DND-41 (cell line): Measurements from ENCODE around the gene ASXL1.

ENCODE experiments used
- ATAC-seq: fragments of 200-7000 bp; cut with Tn5 transposase; 3 replicates; pipeline ENCODE4 v1.9.1; 2021; ENCODE audit warnings: low read depth; ENCODE audit not compliant: insufficient read depth
- DNase-seq: peaks from one replicate; pipeline ENCODE4 v3.0.0-alpha.2; 2020
- H2AFZ ChIP-seq: 2 replicates; pipeline ENCODE4 v1.6.0; 2012; ENCODE audit warnings: low read depth, low read length
- H3K27ac ChIP-seq: 2 replicates; pipeline ENCODE4 v1.5.1; 2012; ENCODE audit warnings: low read length, inconsistent platforms
- H3K27me3 ChIP-seq: fragments of 200-600 bp; sonication (generic); 2 replicates; pipeline ENCODE4 v1.6.0; 2012; ENCODE audit warnings: low read length, mild to moderate bottlenecking, inconsistent platforms; ENCODE audit not compliant: insufficient read depth, poor library complexity
- H3K36me3 ChIP-seq: 2 replicates; pipeline ENCODE4 v1.5.1; 2012; ENCODE audit warnings: low read length, inconsistent platforms; ENCODE audit not compliant: insufficient read depth
- H3K4me1 ChIP-seq: 2 replicates; pipeline ENCODE4 v1.5.1; 2012; ENCODE audit warnings: mild to moderate bottlenecking, low read length; ENCODE audit not compliant: insufficient read depth
- H3K4me2 ChIP-seq: 2 replicates; pipeline ENCODE4 v1.6.0; 2012; ENCODE audit warnings: mild to moderate bottlenecking, moderate library complexity, low read length, inconsistent platforms; ENCODE audit not compliant: insufficient read depth
- H3K4me3 ChIP-seq, 2 experiments: fragments of 200-600 bp in 1 of 2; shearing (Covaris generic) in 1 of 2; 2 replicates each; pipeline ENCODE4 v1.5.1; 2012 to 2016; ENCODE audit warnings: inconsistent platforms in 2 of 2, low read length in 2 of 2, mild to moderate bottlenecking in 2 of 2, low read depth in 1 of 2, moderate library complexity in 1 of 2
- H3K79me2 ChIP-seq: 2 replicates; pipeline ENCODE4 v1.6.0; 2012; ENCODE audit warnings: low read length, inconsistent platforms; ENCODE audit not compliant: insufficient read depth
- H3K9ac ChIP-seq: 2 replicates; pipeline ENCODE4 v1.6.0; 2012; ENCODE audit warnings: low read depth, mild to moderate bottlenecking, inconsistent platforms, low read length, moderate library complexity
- H3K9me3 ChIP-seq: 2 replicates; pipeline ENCODE4 v1.5.1; 2012; ENCODE audit warnings: low read length, moderate library complexity, mild to moderate bottlenecking, inconsistent platforms; ENCODE audit not compliant: insufficient read depth, severe bottlenecking
- H4K20me1 ChIP-seq: 2 replicates; pipeline ENCODE4 v1.6.0; 2012; ENCODE audit warnings: low read length; ENCODE audit not compliant: insufficient read depth
- CTCF ChIP-seq: IDR thresholded peaks from 2 replicates; pipeline ENCODE4 v1.5.1; 2012; ENCODE audit warnings: borderline replicate concordance, low read length, moderate library complexity, mild to moderate bottlenecking; ENCODE audit not compliant: poor library complexity, severe bottlenecking; ENCODE audit errors: extremely low read depth
- EZH2 ChIP-seq: IDR thresholded peaks from 3 replicates; pipeline ENCODE4 v1.6.1; 2012; ENCODE audit warnings: borderline replicate concordance, low read depth, mild to moderate bottlenecking, moderate library complexity, low read length, inconsistent platforms; ENCODE audit not compliant: severe bottlenecking

ASXL1 gene

GRCh38 chr20:32329817-32330554 lies 28.1 kb upstream of the ASXL1 start:
- H3K4me3 ChIP-seq = no peak overlapping the region
- H3K9ac ChIP-seq = no peak overlapping the region
- no peaks in the 10 kb centered on the region for H3K27me3 ChIP-seq
- H4K20me1 ChIP-seq = no peaks in the 10 kb centered on the region
- ATAC-seq = no peak
- H3K36me3 ChIP-seq = peaks cover 50% of the 10 kb centered on the region
- H3K79me2 ChIP-seq = no peaks in the 10 kb centered on the region
- no peaks in the 10 kb centered on the region for H3K9me3 ChIP-seq
- no peak overlapping the region for H2AFZ ChIP-seq
- TF ChIP-seq EZH2 = no peak
- no peak for TF ChIP-seq CTCF
- no peak for DNase-seq
- no peaks in the 10 kb centered on the region for H3K4me1 ChIP-seq
- H3K27ac ChIP-seq = no peak overlapping the region
- no peak overlapping the region for H3K4me2 ChIP-seq

GRCh38 chr20:32330555-32330897 lies 27.6 kb upstream of the ASXL1 start:
- H3K4me1 ChIP-seq = no peaks in the 10 kb centered on the region
- H3K4me2 ChIP-seq = no peak overlapping the region
- H3K79me2 ChIP-seq = no peaks in the 10 kb centered on the region
- DNase-seq (no peak), ATAC-seq (no peak)
- no peak overlapping the region for H2AFZ ChIP-seq
- H3K27me3 ChIP-seq = no peaks in the 10 kb centered on the region
- no peak overlapping the region for H3K27ac ChIP-seq
- TF ChIP-seq CTCF (no peak), EZH2 (no peak)
- H4K20me1 ChIP-seq = no peaks in the 10 kb centered on the region
- no peak overlapping the region for H3K4me3 ChIP-seq
- H3K9ac ChIP-seq = no peak overlapping the region
- no peaks in the 10 kb centered on the region for H3K9me3 ChIP-seq
- peaks cover 50% of the 10 kb centered on the region for H3K36me3 ChIP-seq

GRCh38 chr20:32332614-32333013 lies 25.5 kb upstream of the ASXL1 start:
- Histone ChIP-seq H3K27me3 (no peaks in the 10 kb centered on the region), H3K4me2 (no peak overlapping the region), H3K36me3 (peaks cover 38% of the 10 kb centered on the region), H3K9me3 (no peaks in the 10 kb centered on the region), H4K20me1 (no peaks in the 10 kb centered on the region), H3K27ac (no peak overlapping the region), H3K4me1 (peaks cover 2% of the 10 kb centered on the region; the same call in 1 of the 2 replicates), H2AFZ (no peak overlapping the region), H3K79me2 (no peaks in the 10 kb centered on the region), H3K9ac (no peak overlapping the region), H3K4me3 (no peak overlapping the region)
- TF ChIP-seq CTCF (no peak), EZH2 (no peak)
- no peak for ATAC-seq
- no peak for DNase-seq
